Measurements from ENCODE around the gene SNX1.
"Not testable (repeated sequence)": the region's sequence is repeated elsewhere in the genome, so short reads cannot be mapped to it uniquely, and the experiment has no call there.

Gene SNX1

DNA sequence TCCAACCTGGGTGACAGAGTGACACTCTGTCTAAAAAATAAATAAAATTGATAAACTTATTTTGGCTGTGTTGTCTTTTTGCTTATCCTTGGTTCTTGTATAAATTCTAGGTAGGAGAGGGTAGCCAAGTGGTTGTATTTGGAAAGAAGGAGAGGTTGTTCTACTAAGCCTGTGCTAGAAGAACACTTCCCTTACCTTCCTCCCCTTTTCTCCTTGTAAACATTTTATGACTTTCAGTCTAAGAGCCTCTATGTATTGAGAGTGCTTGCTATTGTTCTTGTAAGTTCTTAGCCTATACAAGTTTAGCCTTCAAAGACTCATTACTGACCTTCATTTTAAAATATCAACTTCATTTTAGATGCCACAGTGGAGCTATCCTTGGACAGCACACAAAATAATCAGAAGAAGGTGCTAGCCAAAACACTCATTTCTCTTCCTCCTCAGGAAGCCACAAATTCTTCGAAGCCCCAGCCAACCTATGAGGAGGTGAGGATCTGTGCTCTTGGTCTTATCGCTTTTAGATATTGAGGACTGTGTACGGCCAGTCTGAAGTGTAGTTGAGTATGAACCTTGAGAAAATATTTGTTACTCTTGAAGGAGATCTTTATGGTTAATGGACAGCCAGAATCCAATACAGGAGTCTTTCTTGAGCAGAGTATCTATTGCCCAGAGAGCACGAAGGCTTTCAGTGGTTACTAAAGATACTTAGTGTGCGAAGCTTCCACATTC lies 22.1 kb downstream of the SNX1 start:
- DNase-seq, result no peak

DNA sequence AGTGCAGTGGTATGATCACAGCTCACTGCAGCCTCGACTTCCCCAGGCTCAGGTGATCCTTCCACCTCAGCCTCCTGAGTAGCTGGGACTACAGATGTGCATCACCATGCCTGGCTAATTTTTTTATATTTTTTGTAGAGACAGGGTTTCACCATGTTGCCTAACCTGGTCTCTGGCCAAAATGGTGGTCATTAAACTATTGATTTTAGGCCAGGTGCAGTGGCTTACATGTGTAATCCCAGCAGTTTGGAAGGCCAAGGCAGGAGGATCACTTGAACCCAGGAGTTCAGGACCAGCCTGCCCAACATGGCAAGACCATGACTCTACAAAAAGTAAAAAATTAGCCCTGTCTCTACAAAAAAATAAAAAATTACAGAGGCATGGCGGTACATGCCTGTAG lies 24.5 kb downstream of the SNX1 start:
- DNase-seq, result not testable (repeated sequence)

DNA sequence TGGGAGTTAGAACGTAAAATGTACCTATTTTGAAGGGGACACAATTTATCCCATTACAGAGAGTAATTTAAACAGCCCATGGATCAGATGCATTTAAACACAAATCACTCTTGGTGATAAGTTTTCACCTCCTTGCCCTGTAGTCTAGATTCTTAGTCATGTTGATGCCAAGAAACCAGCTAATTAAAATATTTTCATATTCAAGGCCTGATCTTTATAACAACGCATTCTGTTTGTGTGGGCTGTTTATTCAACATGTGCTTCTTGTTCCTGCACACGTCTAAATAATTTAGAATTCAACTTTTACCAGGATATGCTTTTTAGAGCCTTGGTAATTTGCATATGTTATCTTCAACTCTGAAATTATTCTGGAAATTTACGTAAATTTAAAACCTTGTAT lies 25.8 kb downstream of the SNX1 start:
- DNase-seq, result no peak

DNA sequence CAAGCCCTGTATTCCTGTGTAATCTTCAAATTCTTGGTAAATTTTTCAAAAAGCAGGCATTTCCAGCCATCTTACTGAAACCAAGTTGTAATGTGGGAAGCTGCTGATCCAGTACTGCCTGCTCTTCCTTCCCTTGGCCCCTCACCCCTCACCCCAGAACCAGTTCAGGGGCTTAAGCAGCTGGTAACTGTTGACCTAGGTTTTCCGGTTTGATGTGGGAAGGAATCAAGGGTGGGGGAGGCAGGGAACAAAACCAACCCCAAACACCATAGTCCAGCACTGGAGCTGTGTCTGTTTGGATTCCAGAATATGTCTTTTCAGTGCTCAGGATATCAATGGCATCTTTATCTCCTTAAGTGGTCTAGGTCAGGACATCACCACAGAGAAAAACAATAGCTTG lies 26.7 kb downstream of the SNX1 start:
- DNase-seq, result no peak

DNA sequence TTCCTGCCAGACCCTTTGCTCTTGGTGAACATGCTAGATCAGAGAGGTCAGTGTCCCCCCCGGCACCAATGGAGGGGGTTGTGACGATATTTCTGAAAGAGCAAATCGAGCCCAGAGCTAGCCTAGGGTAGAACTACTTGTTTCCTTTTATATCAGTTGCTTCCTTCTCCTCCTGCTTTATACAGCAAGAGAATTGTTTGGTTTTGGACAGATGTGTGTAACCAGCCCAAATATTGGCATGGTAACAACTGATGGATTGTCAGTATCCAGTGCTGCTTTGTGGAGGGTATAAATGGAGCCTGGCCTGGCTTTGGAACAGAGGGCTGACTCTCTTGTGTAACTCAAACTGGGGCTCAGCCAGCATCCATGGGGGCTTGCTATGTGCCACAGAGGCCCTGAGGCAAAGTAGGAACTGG lies 27.2 kb downstream of the SNX1 start:
- DNase-seq, result no peak

DNA sequence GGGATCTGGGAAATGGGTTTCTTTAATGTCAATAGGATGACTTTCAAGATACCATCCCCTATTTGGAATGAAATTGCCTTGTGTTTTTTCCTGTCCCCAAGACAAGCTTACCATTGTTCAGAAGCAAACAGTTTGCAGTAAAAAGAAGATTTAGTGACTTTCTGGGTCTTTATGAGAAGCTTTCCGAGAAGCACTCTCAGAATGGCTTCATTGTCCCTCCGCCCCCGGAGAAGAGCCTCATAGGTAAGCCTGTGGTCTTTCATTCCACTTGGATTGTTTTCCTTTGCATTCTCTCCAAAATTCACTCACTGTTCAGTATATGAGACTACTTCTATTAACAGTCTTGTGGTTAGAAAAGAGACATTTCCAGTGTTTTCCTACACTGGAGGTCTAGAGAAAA lies 30.2 kb downstream of the SNX1 start:
- no peak for DNase-seq

DNA sequence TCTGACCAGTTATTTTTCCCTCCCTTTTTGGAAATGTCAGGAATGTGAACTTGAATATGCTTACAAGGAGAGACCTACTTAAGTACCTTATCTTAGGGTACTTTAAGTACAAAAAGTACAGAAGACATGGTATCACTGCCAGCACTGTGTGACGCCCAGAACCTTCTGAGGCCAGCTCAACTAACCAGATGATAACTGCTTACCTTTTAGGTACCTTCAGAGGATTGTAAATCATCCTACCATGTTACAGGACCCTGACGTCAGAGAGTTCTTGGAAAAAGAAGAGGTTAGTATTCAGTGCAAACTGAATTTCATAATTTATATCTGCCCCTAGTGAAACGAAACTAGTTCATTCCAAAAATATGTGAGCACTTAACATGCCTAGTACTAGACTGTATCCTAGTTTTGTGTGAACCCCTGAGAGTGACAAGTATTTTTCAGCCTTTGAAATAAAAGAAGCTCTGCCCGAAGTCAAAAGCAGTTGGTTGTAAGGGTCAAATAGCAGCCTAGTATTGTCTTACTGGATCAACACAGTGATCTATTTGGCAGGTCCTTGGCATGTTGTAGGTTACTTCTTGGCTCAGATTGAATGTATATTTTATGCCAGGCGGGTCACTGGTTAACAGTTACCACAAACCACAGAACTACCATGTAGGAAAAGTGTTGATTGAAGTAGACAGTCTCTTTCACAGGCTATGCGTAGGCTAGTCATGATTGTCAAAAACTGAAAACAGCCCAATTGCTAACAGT lies 31.9 kb downstream of the SNX1 start:
- DNase-seq, result no peak

DNA sequence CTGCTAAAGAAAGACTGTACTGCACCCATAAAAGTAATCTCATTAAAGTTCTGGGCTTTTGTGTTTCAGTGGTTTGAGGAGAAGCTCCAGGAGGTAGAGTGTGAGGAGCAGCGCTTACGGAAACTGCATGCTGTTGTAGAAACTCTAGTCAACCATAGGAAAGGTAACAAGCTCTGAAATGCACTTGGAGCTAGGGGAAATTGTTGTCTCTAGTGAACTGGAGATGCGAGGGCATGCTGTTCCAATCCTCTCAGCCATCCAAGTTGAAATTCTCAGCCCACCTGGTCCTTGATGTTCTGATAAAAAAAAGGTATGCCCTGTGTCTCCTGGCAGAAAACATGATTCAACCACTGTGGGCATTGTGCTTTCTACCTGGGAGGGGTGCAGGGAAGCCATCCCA lies 34.4 kb downstream of the SNX1 start:
- DNase-seq, result no peak

DNA sequence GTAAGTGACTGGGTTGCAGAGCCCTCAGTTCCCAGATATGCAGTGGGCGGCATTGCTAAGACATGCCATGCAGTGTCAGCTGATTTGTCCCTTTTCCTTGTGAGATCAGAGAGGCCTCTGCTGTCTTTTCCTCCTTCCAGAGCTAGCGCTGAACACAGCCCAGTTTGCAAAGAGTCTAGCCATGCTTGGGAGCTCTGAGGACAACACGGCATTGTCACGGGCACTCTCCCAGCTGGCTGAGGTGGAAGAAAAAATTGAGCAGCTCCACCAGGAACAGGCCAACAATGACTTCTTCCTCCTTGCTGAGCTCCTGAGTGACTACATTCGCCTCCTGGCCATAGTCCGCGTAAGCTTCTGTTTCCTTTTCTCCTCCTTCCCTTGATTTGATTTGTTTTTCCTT lies 35.8 kb downstream of the SNX1 start:
- DNase-seq, result no peak

DNA sequence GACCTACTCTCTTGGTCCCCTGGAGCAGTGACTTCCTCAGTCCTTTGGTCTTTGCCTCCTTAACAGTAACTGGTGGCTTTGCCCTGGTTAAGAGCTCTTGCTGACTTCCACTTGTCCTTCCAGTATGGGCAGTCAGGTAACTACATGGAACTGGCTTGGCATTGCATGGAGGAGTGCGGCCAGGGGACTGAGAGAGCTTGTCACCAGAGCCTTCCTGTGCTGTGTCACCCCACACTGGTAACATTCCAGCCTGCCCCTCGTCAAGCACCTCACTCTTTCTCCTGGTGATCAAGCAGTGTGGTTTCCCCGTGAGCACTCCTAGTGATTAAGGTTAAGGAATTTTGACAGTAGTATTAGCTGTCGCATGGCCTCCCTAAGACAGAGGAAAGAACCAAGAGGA lies 36.4 kb downstream of the SNX1 start:
- DNase-seq, result no peak

DNA sequence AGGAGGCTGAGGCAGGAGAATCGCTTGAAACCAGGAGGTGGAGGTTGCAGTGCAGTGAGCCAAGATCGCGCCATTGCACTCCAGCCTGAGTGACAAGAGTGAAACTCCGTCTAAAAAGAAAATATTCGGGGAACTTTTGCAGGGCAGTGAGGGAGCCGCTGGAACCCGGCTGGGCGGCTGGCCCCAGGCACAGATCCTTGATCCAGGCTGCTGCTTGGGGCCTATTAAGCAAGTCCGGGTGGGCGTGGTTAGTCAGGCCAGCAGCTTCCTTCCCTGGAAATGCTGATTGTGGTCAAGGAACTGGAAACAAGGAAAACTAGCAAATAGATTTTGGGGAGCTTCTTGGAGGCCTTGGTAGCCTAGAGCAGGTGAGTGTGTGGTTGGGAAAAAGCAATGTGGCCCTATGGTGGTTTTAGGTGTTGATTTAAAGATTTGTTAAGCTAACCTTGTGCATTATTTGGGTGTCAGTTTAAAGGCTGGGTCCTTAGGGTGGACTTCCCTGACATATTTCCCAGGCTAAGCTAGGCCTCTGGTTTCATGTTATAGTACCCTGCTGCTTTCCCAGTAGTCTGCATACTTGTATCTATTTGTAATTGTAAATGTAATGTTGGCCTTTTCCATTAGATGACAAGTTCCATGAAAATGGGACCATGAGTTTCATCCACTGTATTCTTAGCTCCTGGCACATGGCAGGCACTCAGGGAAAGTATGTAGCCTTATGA lies 38.0 kb downstream of the SNX1 start:
- no peak for DNase-seq

DNA sequence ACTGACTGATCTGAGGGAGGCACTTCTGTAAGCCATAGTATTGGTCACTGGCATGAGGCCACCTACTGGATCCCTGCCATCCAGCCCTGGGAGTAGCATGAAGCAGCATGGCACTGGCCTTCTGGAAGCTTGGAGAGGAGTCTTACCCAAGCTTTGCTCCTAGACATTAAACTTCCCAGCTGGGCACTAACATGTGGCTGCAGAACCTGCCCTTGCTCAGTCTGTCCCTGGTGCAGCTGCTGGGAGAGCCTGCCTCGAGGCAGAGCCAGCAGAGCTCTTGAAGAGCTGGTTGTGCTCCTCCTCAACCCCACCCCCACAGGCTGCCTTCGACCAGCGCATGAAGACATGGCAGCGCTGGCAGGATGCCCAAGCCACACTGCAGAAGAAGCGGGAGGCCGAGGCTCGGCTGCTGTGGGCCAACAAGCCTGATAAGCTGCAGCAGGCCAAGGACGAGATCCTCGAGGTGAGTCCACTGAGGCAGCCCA lies 38.6 kb downstream of the SNX1 start:
- no peak for DNase-seq

DNA sequence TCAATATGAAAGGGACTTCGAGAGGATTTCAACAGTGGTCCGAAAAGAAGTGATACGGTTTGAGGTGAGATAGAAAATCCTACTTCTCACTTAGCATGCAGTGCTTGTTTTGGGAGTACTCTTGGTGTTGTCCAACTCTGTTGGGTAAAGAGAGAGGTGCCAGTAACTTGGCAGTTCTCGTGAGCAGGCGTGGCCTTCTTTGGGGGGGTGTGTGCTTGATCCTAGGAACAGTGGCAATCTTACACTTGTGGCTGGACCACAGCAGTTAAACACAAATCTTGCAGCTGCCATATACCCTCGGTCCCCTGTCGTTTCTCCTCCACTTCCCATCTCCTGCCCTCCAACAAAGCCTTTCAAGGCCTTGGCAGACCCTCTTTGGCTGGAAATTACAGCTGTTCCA lies 40.6 kb downstream of the SNX1 start:
- DNase-seq, result no peak

DNA sequence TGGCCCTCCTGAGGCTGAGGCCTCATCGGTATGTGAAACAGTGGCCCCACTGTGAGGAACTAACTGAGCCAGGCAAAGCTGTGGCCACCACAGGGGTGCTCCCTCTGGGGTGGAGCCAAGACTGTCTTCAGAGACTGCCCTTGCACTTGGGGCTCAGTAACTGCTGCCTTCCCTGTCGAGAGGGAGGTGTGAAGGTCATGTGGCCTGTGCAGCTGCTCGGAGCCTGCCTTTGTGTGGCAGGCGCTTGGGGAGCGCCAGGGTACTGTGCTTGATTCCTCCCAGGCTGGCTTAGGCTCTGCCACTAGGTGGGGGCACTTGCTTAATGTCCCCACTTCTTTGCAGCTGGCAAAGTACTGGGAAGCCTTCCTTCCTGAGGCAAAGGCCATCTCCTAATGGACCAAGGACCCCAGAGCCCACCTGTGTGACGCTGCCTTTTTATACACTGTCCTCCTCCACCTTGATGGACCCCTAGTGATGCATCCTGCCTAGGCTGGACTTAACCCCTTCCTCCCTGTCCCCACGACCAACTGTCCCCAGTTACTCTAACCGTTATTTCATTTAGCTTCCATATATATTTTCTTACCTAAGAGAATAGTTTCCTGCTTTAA lies 41.5 kb downstream of the SNX1 start:
- peak; percentile 46 for DNase-seq

DNA sequence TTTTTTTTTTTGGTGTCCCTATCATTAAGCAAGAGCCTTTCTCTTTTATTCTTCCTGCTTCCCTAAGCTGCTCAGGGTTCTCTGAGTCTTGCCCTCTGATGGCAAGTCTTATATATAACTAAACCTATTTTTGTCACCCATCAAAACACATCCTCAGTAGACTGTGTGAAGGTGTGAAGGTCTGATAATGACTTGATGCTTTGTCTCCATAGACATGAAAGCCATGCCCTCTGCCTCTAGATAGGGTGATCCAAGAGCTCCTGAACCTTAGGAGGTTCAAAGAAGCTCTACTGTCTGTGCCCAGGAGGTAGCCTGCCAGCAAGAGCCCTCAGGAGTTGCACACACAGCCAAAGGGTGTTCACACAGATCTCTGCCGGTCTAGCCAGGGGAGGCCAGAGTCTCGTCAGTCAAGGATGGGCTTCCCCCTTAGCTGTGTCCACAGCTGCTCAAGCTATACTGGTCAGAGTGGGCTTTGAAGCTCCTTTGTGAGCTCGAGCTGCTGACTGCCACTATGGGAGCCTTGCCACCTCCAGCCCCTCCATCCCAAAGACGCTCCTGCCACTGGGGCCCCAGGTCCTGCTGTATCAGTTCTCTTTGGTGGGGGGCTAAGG lies 42.7 kb downstream of the SNX1 start:
- DNase-seq, result no peak

DNA sequence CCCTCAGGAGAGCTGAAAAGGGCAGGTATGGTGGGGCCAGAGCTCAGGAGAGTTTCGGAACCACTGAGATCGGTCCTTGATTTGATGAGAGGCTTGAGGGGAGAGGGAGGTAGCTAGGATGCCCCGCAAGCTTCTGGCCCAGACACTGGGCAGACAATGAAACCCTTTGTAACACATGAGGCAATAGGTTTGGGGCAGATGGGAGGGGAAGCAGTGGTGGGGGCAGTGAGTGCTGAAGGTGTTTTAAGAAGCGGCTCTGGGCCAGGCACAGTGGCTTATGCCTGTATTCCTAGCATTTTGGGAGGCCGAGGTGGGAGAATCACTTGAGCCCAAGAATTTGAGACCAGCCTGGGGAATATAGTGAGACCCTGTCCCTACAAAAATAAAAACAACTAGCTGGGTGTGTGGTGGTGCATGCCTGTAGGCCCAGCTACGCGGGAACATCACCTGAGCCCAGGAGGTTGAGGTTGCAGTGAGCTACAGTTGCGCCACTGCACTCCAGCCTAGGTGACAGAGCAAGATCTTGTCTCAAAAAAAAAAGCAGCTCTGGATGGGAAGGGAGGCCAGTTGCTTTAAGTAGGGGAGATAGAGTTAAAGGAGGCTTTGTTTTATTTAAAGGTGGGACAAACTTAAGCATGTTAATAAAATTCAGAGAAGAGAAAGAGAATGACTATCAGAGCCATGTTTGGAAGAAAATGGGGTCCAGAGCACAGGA lies 46.2 kb downstream of the SNX1 start:
- DNase-seq, result no peak

DNA sequence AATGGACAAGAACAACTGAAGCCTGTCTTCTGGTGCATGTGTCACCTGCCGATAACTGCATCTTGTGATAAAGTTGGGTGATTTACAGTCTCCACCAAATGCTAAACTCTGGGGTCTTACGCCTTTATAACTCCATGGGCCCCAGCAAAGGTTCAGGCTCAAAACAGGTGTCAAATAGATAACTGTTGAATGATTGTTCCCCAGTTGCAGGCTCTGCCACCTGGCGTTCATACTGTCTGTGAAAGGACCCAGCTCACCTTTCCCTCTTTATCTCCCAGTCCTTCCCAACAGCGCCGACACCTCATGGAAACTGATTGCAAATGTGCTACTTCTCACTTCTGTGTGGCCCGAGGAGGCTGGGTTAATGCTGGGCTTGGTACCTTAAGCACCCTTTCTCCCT lies 47.5 kb downstream of the SNX1 start:
- DNase-seq, result no peak

DNA sequence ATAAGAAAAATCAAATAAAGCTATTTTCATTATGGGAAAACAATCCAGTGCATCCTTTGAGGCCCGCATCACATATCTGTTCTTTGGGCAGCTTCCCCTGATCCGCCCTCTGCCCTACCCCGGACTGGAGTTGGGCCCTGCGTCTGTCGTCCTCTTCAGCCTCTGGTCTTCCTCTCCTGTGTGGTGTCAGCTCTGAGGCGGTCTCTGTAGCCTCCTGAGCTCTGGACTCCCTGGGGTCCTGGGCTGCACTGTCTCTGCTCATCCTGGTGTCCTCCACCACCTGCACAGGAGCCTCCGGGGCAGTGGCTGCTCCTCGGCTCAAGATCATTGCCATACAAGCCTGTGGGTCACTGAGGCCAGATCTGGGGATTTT lies 48.4 kb downstream of the SNX1 start:
- no peak for DNase-seq

DNA sequence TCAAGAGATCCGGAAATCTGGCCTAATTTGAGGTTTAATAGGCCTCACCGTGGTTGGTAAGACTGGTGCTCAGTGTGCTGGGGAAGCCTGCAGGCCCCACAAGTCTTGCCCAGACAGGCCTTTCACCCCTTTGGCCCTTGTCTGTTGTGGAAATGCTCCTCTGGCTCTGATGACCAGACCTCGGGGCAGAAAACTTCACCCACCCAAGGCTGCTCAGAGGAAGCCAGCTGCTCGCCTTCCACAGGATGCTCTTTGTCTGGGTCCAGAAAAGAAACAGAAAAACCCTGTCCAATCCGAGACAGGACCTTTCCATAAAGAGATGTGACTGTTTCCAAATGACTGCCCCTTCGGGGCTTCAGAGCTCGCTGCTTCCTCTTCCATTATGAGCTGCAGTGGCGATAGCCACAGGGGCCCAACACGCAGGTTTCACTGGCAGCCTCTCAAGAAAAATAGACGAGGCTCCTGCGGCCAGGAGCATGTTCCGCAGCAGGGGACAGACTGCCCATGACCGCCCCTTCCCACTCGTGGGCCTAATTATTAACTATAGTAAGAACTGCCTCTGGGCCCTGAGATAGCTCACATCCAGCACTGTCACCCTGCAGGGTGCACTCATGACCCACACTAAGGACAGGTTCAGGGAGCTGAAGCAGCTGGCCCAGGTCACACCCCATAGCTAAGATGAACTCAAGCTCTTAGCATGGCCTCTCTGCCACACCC lies 48.9 kb downstream of the SNX1 start:
- DNase-seq, result no peak

DNA sequence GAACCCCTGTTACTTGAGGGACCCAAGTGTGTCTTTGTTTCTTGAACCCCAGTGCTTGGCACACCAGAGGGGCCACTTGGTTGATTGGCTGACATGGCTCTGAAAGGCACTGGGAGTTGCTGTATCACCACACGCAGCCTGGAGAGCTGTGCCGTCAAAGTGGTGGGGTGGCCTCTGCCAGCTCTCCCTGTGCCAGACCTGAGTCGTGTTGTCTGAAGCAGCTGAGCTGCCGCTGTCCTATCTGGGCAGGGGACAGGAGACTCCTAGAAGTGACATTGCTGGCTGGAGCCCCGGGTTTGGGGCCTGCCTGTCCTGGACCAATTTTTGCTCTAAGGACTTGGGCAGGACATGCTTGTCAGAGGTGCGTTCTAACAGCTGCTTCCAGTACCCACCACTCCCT lies 50.3 kb downstream of the SNX1 start:
- DNase-seq, result no peak

DNA sequence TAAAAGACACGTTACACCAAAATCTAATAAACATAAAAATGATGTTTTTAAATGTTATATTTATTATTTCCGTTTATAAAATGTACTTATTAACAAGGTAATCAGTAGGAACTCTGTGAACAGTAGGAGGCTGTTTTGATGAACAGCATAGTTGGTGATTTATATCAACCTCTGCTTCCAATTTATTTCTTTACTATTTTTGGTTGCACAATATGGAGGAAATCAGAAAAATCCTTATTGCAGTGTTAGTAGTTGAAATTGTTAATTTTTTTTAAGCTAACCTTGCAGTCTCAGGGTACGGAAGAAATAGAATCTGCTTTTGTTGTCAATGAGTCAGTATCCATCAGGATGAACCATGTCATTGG lies 50.7 kb downstream of the SNX1 start:
- no peak for DNase-seq

All from CD4-positive, alpha-beta T cell treated with Interferon gamma for 1 hour (primary cell).